DND-41 (cell line): Measurements from ENCODE around the gene ALX3.
A peak's percentile ranks its signal among the peaks of the same experiment; 100 is the strongest.

Experiments
- CTCF ChIP-seq: IDR thresholded peaks from 2 replicates; pipeline ENCODE4 v1.5.1; 2012; ENCODE audit warnings: borderline replicate concordance, low read length, moderate library complexity, mild to moderate bottlenecking; ENCODE audit not compliant: poor library complexity, severe bottlenecking; ENCODE audit errors: extremely low read depth
- EZH2 ChIP-seq: IDR thresholded peaks from 3 replicates; pipeline ENCODE4 v1.6.1; 2012; ENCODE audit warnings: borderline replicate concordance, low read depth, mild to moderate bottlenecking, moderate library complexity, low read length, inconsistent platforms; ENCODE audit not compliant: severe bottlenecking

- TF ChIP-seq CTCF: peak; percentile 78
- no peak for TF ChIP-seq EZH2
Observed at GRCh38 chr1:110087812-110088738, 17.6 kb upstream of the ALX3 start.
